H9 (cell line): ENCODE results near the gene SERPINA5. TPM values are rescaled to one million over a fixed set of nuclear protein-coding genes. Genes with fewer than 3 reads are reported as not detected.

Experiments
- DNase-seq: peaks from one replicate; pipeline ENCODE4 v3.0.0-alpha.2; 2017
- H2AFZ ChIP-seq: one replicate; pipeline ENCODE4 v1.6.1; 2013; ENCODE audit warnings: mild to moderate bottlenecking, low read length, control low read depth, moderate library complexity
- H2AK5ac ChIP-seq: 2 replicates; pipeline ENCODE4 v1.6.1; 2013; ENCODE audit warnings: low read length, control low read depth, mixed read lengths; ENCODE audit not compliant: insufficient read length
- H2BK120ac ChIP-seq: one replicate; pipeline ENCODE4 v1.6.1; 2013; ENCODE audit warnings: low read depth, mild to moderate bottlenecking, low read length, control low read depth, inconsistent platforms; ENCODE audit not compliant: poor library complexity, severe bottlenecking
- H2BK12ac ChIP-seq: 2 replicates; pipeline ENCODE4 v1.6.1; 2013; ENCODE audit warnings: low read length, control low read depth, mixed read lengths, low read depth; ENCODE audit not compliant: insufficient read length
- H2BK15ac ChIP-seq: 2 replicates; pipeline ENCODE4 v1.6.1; 2013; ENCODE audit warnings: low read depth, low read length, control low read depth
- H2BK20ac ChIP-seq: one replicate; pipeline ENCODE4 v1.6.1; 2013; ENCODE audit warnings: low read depth, mild to moderate bottlenecking, low read length, control low read depth, inconsistent platforms; ENCODE audit not compliant: poor library complexity, severe bottlenecking
- H2BK5ac ChIP-seq: 2 replicates; pipeline ENCODE4 v1.6.1; 2013; ENCODE audit warnings: low read length, control low read depth, mixed read lengths; ENCODE audit not compliant: insufficient read length
- H3K14ac ChIP-seq: 2 replicates; pipeline ENCODE4 v1.6.1; 2013; ENCODE audit warnings: low read length, control low read depth; ENCODE audit not compliant: insufficient read depth
- H3K18ac ChIP-seq: 2 replicates; pipeline ENCODE4 v1.6.1; 2013; ENCODE audit warnings: low read depth, mild to moderate bottlenecking, mixed read lengths, low read length, control low read depth; ENCODE audit not compliant: insufficient read length
- H3K23ac ChIP-seq: 2 replicates; pipeline ENCODE4 v1.6.1; 2013; ENCODE audit warnings: low read length, control low read depth, mixed read lengths, low read depth; ENCODE audit not compliant: insufficient read length
- H3K23me2 ChIP-seq: 2 replicates; pipeline ENCODE4 v1.6.1; 2013; ENCODE audit warnings: low read depth, mild to moderate bottlenecking, mixed read lengths, low read length, control low read depth; ENCODE audit not compliant: insufficient read length, poor library complexity, severe bottlenecking
- H3K27ac ChIP-seq: 2 replicates; pipeline ENCODE4 v1.5.1; 2013; ENCODE audit warnings: low read length, control low read depth, mixed read lengths, low read depth; ENCODE audit not compliant: insufficient read length
- H3K27me3 ChIP-seq: 2 replicates; pipeline ENCODE4 v1.6.1; 2013; ENCODE audit warnings: low read length, control low read depth, inconsistent platforms; ENCODE audit not compliant: insufficient read depth
- H3K4ac ChIP-seq: 2 replicates; pipeline ENCODE4 v1.6.1; 2013; ENCODE audit warnings: low read depth, mild to moderate bottlenecking, control low read depth, inconsistent platforms, low read length, moderate library complexity
- H3K4me1 ChIP-seq: 2 replicates; pipeline ENCODE4 v1.6.1; 2013; ENCODE audit warnings: low read length, control low read depth, inconsistent platforms; ENCODE audit not compliant: insufficient read depth
- H3K4me2 ChIP-seq: 2 replicates; pipeline ENCODE4 v1.6.1; 2013; ENCODE audit warnings: low read length, control low read depth, mixed read lengths; ENCODE audit not compliant: insufficient read length, insufficient read depth
- H3K56ac ChIP-seq: 2 replicates; pipeline ENCODE4 v1.6.1; 2013; ENCODE audit warnings: low read depth, mild to moderate bottlenecking, mixed read lengths, low read length, control low read depth; ENCODE audit not compliant: insufficient read length
- H3K79me1 ChIP-seq: 2 replicates; pipeline ENCODE4 v1.6.1; 2013; ENCODE audit warnings: low read depth, mild to moderate bottlenecking, moderate library complexity, low read length, control low read depth, inconsistent platforms; ENCODE audit not compliant: insufficient read depth, poor library complexity, severe bottlenecking
- H3K79me2 ChIP-seq: 2 replicates; pipeline ENCODE4 v1.6.1; 2013; ENCODE audit warnings: low read length, control low read depth, inconsistent platforms; ENCODE audit not compliant: insufficient read depth
- H3K9ac ChIP-seq: 2 replicates; pipeline ENCODE4 v1.6.1; 2013; ENCODE audit warnings: low read length, control low read depth, mixed read lengths; ENCODE audit not compliant: insufficient read length; ENCODE audit errors: extremely low read depth
- H3K9me3 ChIP-seq: one replicate; pipeline ENCODE4 v1.6.1; 2013; ENCODE audit warnings: low read depth, low read length, inconsistent platforms; ENCODE audit not compliant: control insufficient read depth
- H3T11ph ChIP-seq: one replicate; pipeline ENCODE4 v1.6.1; 2013; ENCODE audit warnings: mild to moderate bottlenecking, low read length, control low read depth, inconsistent platforms
- H4K20me1 ChIP-seq: one replicate; pipeline ENCODE4 v1.6.1; 2013; ENCODE audit not compliant: control insufficient read depth, insufficient read length, insufficient read depth
- H4K5ac ChIP-seq: 2 replicates; pipeline ENCODE4 v1.6.1; 2013; ENCODE audit warnings: low read depth, mild to moderate bottlenecking, mixed read lengths, low read length, control low read depth; ENCODE audit not compliant: insufficient read length
- H4K8ac ChIP-seq: replicated peaks from 2 replicates; pipeline ENCODE4 v1.6.1; 2013; ENCODE audit warnings: low read length, control low read depth, mixed read lengths, low read depth; ENCODE audit not compliant: insufficient read length
- H4K91ac ChIP-seq: 2 replicates; pipeline ENCODE4 v1.6.1; 2013; ENCODE audit warnings: low read depth, mild to moderate bottlenecking, moderate library complexity, mixed read lengths, low read length, control low read depth; ENCODE audit not compliant: insufficient read length
- H3K27ac Mint-ChIP-seq, 3 experiments: 2 replicates in 2 of 3; 3 replicates in 1 of 3; pipeline ENCODE4 v1.8.0; 2020 to 2021; ENCODE audit warnings: mixed read lengths in 3 of 3, mild to moderate bottlenecking in 1 of 3, moderate library complexity in 1 of 3
- H3K27me3 Mint-ChIP-seq: 2 replicates; pipeline ENCODE4 v1.8.0; 2021; ENCODE audit warnings: low read depth, mild to moderate bottlenecking, moderate library complexity, mixed read lengths
- H3K36me3 Mint-ChIP-seq, 3 experiments: 2 replicates in 2 of 3; 3 replicates in 1 of 3; pipeline ENCODE4 v1.8.0; 2020 to 2021; ENCODE audit warnings: low read depth in 3 of 3, mixed read lengths in 3 of 3; ENCODE audit not compliant: insufficient read depth in 1 of 3
- H3K4me1 Mint-ChIP-seq, 2 experiments: 2 replicates each; pipeline ENCODE4 v1.8.0; 2020; ENCODE audit warnings: mixed read lengths in 2 of 2
- H3K4me3 Mint-ChIP-seq, 2 experiments: 2 replicates in 1 of 2; 3 replicates in 1 of 2; pipeline ENCODE4 v1.8.0; 2020 to 2021; ENCODE audit warnings: mild to moderate bottlenecking in 2 of 2, mixed read lengths in 2 of 2, moderate library complexity in 1 of 2
- H3K9me3 Mint-ChIP-seq, 2 experiments: 2 replicates in 1 of 2; 3 replicates in 1 of 2; pipeline ENCODE4 v1.8.0; 2020; ENCODE audit warnings: mild to moderate bottlenecking in 2 of 2, mixed read lengths in 2 of 2, moderate library complexity in 1 of 2
- WGBS: extraction: QIAGEN DNeasy Blood & Tissue Kit; methylation state at CpG from one replicate; pipeline ENCODE4 v1.1.7; 2013; ENCODE audit warnings: missing lambda C conversion rate, low lambda C conversion rate, mixed read lengths; ENCODE audit not compliant: insufficient read length; ENCODE audit errors: extremely low coverage; 5-methylcytosine and 5-hydroxymethylcytosine counted together
- total RNA-seq: library from RNA; stranded (reverse); gene quantifications from 2 replicates; pipeline ENCODE4 v1.2.1, GENCODE V29; 2021
- TF ChIP-seq, protein P1 (sequence below): fragments of 200-600 bp; sonication (generic); conservative IDR thresholded peaks from 3 replicates; pipeline ENCODE4 v1.8.0; 2021; ENCODE audit warnings: antibody characterized with exemption, mild to moderate bottlenecking

SERPINA5 gene
- total RNA-seq, 1 experiment from 2014 or later, result 1.1 TPM

DNA sequence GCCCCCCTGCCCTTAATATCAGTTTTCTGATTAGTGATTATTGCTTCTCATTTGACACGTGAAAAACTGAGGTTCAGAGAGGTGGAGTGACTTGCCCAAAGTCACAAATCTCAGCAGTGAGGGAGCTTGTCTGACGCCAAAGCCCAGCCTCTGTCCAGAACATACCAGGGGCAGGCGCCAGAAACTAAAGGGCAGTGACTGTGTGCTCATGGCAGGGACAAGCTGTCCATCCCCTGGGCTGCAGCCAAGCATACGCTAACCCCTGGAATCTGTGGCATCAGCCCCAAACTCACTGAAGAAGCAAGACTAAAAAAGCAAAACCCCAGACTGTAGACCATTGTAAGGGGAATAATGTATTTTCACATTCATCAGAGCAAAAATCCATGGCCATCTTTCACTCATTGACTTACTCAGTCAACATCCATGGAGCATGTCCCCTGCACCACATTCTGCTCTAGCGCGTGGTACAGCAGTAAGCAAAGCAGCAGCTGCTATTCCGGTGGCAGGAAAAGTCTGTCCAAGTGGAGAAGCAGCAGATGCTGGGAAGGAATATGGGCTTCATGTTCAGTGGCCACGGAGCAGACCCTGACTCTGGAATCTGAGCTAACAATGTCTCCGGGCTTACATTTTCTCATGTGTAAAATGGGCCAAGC lies 21.5 kb upstream of the SERPINA5 start:
- no peaks in the 10 kb centered on the region for H3K23me2 ChIP-seq
- H3K4me1 ChIP-seq, result no peaks in the 10 kb centered on the region
- H2BK5ac ChIP-seq, result no peak overlapping the region
- H3K23ac ChIP-seq, result no peak overlapping the region
- H3K18ac ChIP-seq, result no peak overlapping the region
- Mint-ChIP-seq H3K36me3 (peaks cover 0 to 8% (median 4%) of the 10 kb centered on the region in 3 experiments; a peak in 3 of 7 replicates), H3K27me3 (no peaks in the 10 kb centered on the region; the same call in 1 of the 2 replicates), H3K27ac (peak overlapping the region in 1 of 3 experiments; percentile 80; a peak in 2 of 7 replicates), H3K9me3 (peaks cover 10 to 16% of the 10 kb centered on the region in 2 experiments), H3K4me1 (peaks cover 2 to 5% of the 10 kb centered on the region in 2 experiments; a peak in 2 of 4 replicates), H3K4me3 (no peak overlapping the region)
- no peak for DNase-seq
- no peak overlapping the region for H2AFZ ChIP-seq
- no peak overlapping the region for H3K56ac ChIP-seq
- H3K4ac ChIP-seq, result no peak overlapping the region
- H4K8ac ChIP-seq, result no peak overlapping the region
- H3K27me3 ChIP-seq, result no peaks in the 10 kb centered on the region
- H3K9ac ChIP-seq, result no peak overlapping the region
- no peak overlapping the region for H4K5ac ChIP-seq
- no peak overlapping the region for H3K14ac ChIP-seq
- H2BK120ac ChIP-seq, result no peak overlapping the region
- H4K91ac ChIP-seq, result no peak overlapping the region
- no peak overlapping the region for H3K4me2 ChIP-seq
- H2BK12ac ChIP-seq, result no peak overlapping the region
- TF ChIP-seq, protein P1, sequence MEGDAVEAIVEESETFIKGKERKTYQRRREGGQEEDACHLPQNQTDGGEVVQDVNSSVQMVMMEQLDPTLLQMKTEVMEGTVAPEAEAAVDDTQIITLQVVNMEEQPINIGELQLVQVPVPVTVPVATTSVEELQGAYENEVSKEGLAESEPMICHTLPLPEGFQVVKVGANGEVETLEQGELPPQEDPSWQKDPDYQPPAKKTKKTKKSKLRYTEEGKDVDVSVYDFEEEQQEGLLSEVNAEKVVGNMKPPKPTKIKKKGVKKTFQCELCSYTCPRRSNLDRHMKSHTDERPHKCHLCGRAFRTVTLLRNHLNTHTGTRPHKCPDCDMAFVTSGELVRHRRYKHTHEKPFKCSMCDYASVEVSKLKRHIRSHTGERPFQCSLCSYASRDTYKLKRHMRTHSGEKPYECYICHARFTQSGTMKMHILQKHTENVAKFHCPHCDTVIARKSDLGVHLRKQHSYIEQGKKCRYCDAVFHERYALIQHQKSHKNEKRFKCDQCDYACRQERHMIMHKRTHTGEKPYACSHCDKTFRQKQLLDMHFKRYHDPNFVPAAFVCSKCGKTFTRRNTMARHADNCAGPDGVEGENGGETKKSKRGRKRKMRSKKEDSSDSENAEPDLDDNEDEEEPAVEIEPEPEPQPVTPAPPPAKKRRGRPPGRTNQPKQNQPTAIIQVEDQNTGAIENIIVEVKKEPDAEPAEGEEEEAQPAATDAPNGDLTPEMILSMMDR, result no peak
- no peaks in the 10 kb centered on the region for H3K79me1 ChIP-seq
- H3T11ph ChIP-seq, result no peak overlapping the region
- no peak overlapping the region for H2AK5ac ChIP-seq
- H2BK15ac ChIP-seq, result no peak overlapping the region
- no peaks in the 10 kb centered on the region for H3K9me3 ChIP-seq
- H3K79me2 ChIP-seq, result no peaks in the 10 kb centered on the region
- no peaks in the 10 kb centered on the region for H4K20me1 ChIP-seq
- WGBS, result no CpG with 5 or more reads among the region's 9 CpGs
- H2BK20ac ChIP-seq, result no peak overlapping the region
- no peak overlapping the region for H3K27ac ChIP-seq
